OCI-LY7 (cell line): ENCODE measurements around the gene FHOD3. TPM values are rescaled to one million over a fixed set of nuclear protein-coding genes. Genes with fewer than 3 reads are reported as not detected.

ENCODE experiments used
- BruUV-seq: library from RNA; stranded (reverse); fragments of 400-500 nt; replicated peaks from 2 replicates; lab custom pipeline; 2021; lab: Mats Ljungman, UMichigan
- CTCF ChIA-PET: fragments of 300-600 bp; sonication (Branson Sonifier 250); formaldehyde crosslinking; loops from one replicate; lab custom pipeline; 2022; ENCODE audit warnings: antibody characterized with exemption; ENCODE audit not compliant: unreplicated experiment; lab: Charles Lee
- POLR2A ChIA-PET: fragments of 300-600 bp; sonication (Branson Sonifier 250); formaldehyde crosslinking; loops from one replicate; lab custom pipeline; 2022; ENCODE audit warnings: antibody characterized with exemption; lab: Charles Lee
- DNase-seq: peaks from one replicate; pipeline ENCODE4 v3.0.0-alpha.2; 2015; ENCODE audit warnings: low spot score
- H2AFZ ChIP-seq: fragments of 200-600 bp; sonication (generic), shearing (Covaris generic); 2 replicates; pipeline ENCODE4 v1.6.1; 2014; ENCODE audit warnings: mild to moderate bottlenecking, antibody characterized with exemption, low read length, moderate library complexity
- H3K27ac ChIP-seq: fragments of 200-600 bp; sonication (generic); 2 replicates; pipeline ENCODE4 v1.5.1; 2014; ENCODE audit warnings: mixed run types, low read depth, mild to moderate bottlenecking, moderate library complexity, low read length, inconsistent platforms; ENCODE audit not compliant: poor library complexity, severe bottlenecking
- H3K36me3 ChIP-seq: fragments of 200-600 bp; sonication (generic); 2 replicates; pipeline ENCODE4 v1.6.1; 2014; ENCODE audit warnings: mild to moderate bottlenecking, antibody characterized with exemption, low read length, moderate library complexity, mixed read lengths; ENCODE audit not compliant: insufficient read depth
- H3K4me1 ChIP-seq: fragments of 200-600 bp; sonication (generic); 2 replicates; pipeline ENCODE4 v1.5.1; 2014; ENCODE audit warnings: mild to moderate bottlenecking, low read length; ENCODE audit not compliant: insufficient read depth, poor library complexity, severe bottlenecking
- H3K4me2 ChIP-seq: fragments of 200-600 bp; sonication (generic); 2 replicates; pipeline ENCODE4 v1.6.1; 2014; ENCODE audit warnings: mild to moderate bottlenecking, low read length
- H3K4me3 ChIP-seq: fragments of 200-600 bp; sonication (generic); 2 replicates; pipeline ENCODE4 v1.5.1; 2014; ENCODE audit warnings: mild to moderate bottlenecking, low read depth, low read length; ENCODE audit not compliant: poor library complexity, severe bottlenecking
- H3K79me2 ChIP-seq: fragments of 200-600 bp; sonication (generic); 2 replicates; pipeline ENCODE4 v1.6.1; 2016; ENCODE audit warnings: low read depth, mild to moderate bottlenecking, low read length, moderate library complexity, mixed read lengths; ENCODE audit not compliant: insufficient read depth
- H3K9me2 ChIP-seq: fragments of 200-600 bp; sonication (generic); 2 replicates; pipeline ENCODE4 v1.6.1; 2016; ENCODE audit warnings: mild to moderate bottlenecking, low read length, mixed read lengths; ENCODE audit not compliant: insufficient read depth
- H3K9me3 ChIP-seq: fragments of 200-600 bp; sonication (generic); 2 replicates; pipeline ENCODE4 v1.6.1; 2014; ENCODE audit warnings: mild to moderate bottlenecking, mixed run types, low read length, mixed read lengths
- H4K20me1 ChIP-seq: fragments of 200-600 bp; sonication (generic); 2 replicates; pipeline ENCODE4 v1.6.1; 2014; ENCODE audit warnings: mild to moderate bottlenecking, antibody characterized with exemption, low read length, moderate library complexity, mixed read lengths; ENCODE audit not compliant: insufficient read depth
- CTCF ChIP-seq: fragments of 200-600 bp; sonication (generic); conservative IDR thresholded peaks from 2 replicates; pipeline ENCODE4 v1.5.1; 2014; ENCODE audit warnings: mild to moderate bottlenecking, antibody characterized with exemption, low read length, moderate library complexity, mixed read lengths
- EZH2phosphoT487 ChIP-seq: fragments of 200-600 bp; sonication (generic); IDR thresholded peaks from 2 replicates; pipeline ENCODE4 v1.6.1; 2018; ENCODE audit warnings: low read depth, borderline replicate concordance, mild to moderate bottlenecking, mixed run types, antibody characterized with exemption, low read length, moderate library complexity, mixed read lengths
- intact Hi-C: fragments of 100-400 bp; cut with micrococcal nuclease; formaldehyde crosslinking; loops from one replicate; pipeline ENCODE4 v1.10.0; 2022; ENCODE audit not compliant: unreplicated experiment
- total RNA-seq, 2 experiments: library from RNA; depleted of rRNA in 1 of 2; stranded (reverse); fragments of >200 nt in 1 of 2; shearing (Covaris generic) in 1 of 2; gene quantifications; 2 replicates each; pipeline ENCODE4 v1.2.3, GENCODE V29; 2014 to 2022

The FHOD3 gene
- total RNA-seq, 2 experiments from 2014 or later, result 0.06 to 2.4 TPM

GRCh38 chr18:36454848-36455458 lies 157.4 kb downstream of the FHOD3 start:
- ChIA-PET CTCF (no interaction called here), POLR2A (no interaction called here)
- H3K36me3 ChIP-seq, result no peaks in the 10 kb centered on the region
- no peaks in the 10 kb centered on the region for H3K9me2 ChIP-seq
- H2AFZ ChIP-seq, result no peak overlapping the region
- TF ChIP-seq EZH2phosphoT487, result no peak
- TF ChIP-seq CTCF, result no peak
- no peaks in the 10 kb centered on the region for H3K79me2 ChIP-seq
- no peak overlapping the region for H3K4me3 ChIP-seq
- intact Hi-C loops, result no loop called here
- no peaks in the 10 kb centered on the region for H3K9me3 ChIP-seq
- BruUV-seq, result no TSS peak
- DNase-seq, result no peak
- no peak overlapping the region for H3K4me2 ChIP-seq
- H3K27ac ChIP-seq, result no peak overlapping the region
- no peaks in the 10 kb centered on the region for H3K4me1 ChIP-seq
- no peaks in the 10 kb centered on the region for H4K20me1 ChIP-seq

- no peaks in the 10 kb centered on the region for H3K36me3 ChIP-seq
- no peaks in the 10 kb centered on the region for H3K9me2 ChIP-seq
- intact Hi-C loops, result no loop called here
- CTCF ChIA-PET, result no interaction called here
- POLR2A ChIA-PET, result no interaction called here
- no TSS peak for BruUV-seq
- H2AFZ ChIP-seq, result no peak overlapping the region
- no peaks in the 10 kb centered on the region for H3K9me3 ChIP-seq
- no peaks in the 10 kb centered on the region for H4K20me1 ChIP-seq
- no peak overlapping the region for H3K4me3 ChIP-seq
- no peak overlapping the region for H3K4me2 ChIP-seq
- H3K79me2 ChIP-seq, result no peaks in the 10 kb centered on the region
- H3K4me1 ChIP-seq, result no peaks in the 10 kb centered on the region
- TF ChIP-seq EZH2phosphoT487, result no peak
- no peak for TF ChIP-seq CTCF
- DNase-seq, result no peak
- no peak overlapping the region for H3K27ac ChIP-seq
Observed at GRCh38 chr18:36455931-36456330, 158.4 kb downstream of the FHOD3 start.

- no peak for DNase-seq
- no peaks in the 10 kb centered on the region for H3K9me2 ChIP-seq
- no peak overlapping the region for H2AFZ ChIP-seq
- intact Hi-C loops, result no loop called here
- H3K4me3 ChIP-seq, result no peak overlapping the region
- H3K9me3 ChIP-seq, result no peaks in the 10 kb centered on the region
- H3K4me1 ChIP-seq, result no peaks in the 10 kb centered on the region
- no peaks in the 10 kb centered on the region for H3K36me3 ChIP-seq
- no peaks in the 10 kb centered on the region for H4K20me1 ChIP-seq
- H3K27ac ChIP-seq, result no peak overlapping the region
- TF ChIP-seq EZH2phosphoT487, result no peak
- TF ChIP-seq CTCF, result no peak
- no peak overlapping the region for H3K4me2 ChIP-seq
- H3K79me2 ChIP-seq, result no peaks in the 10 kb centered on the region
- CTCF ChIA-PET, result no interaction called here
- BruUV-seq, result no TSS peak
- POLR2A ChIA-PET, result interaction anchor here (0.8 kb wide), 1 partner anchor 40 kb away, joined by 3 read pairs; no protein-coding TSS in a partner anchor
Observed at GRCh38 chr18:36456622-36457021, 159.1 kb downstream of the FHOD3 start.
